Body of pancreas (tissue), 4 donors: ENCODE data around the gene SRRM5.

ENCODE experiments used
- POLR2A ChIP-seq, 3 donors: fragments of 450-650 bp; IDR thresholded peaks; one replicate each; pipeline ENCODE4 v1.6.1; 2016; ENCODE audit warnings: antibody characterized with exemption in 3 of 3, mild to moderate bottlenecking in 2 of 3
- TF ChIP-seq, protein P1 (sequence below), 7 experiments: fragments of 450-650 bp in 4 of 7; fragments of 200-600 bp in 3 of 7; sonication (generic) in 3 of 7; IDR thresholded peaks; one replicate each; pipeline ENCODE4 v1.5.1; 2016 to 2019; ENCODE audit warnings: antibody characterized with exemption in 7 of 7

DNA sequence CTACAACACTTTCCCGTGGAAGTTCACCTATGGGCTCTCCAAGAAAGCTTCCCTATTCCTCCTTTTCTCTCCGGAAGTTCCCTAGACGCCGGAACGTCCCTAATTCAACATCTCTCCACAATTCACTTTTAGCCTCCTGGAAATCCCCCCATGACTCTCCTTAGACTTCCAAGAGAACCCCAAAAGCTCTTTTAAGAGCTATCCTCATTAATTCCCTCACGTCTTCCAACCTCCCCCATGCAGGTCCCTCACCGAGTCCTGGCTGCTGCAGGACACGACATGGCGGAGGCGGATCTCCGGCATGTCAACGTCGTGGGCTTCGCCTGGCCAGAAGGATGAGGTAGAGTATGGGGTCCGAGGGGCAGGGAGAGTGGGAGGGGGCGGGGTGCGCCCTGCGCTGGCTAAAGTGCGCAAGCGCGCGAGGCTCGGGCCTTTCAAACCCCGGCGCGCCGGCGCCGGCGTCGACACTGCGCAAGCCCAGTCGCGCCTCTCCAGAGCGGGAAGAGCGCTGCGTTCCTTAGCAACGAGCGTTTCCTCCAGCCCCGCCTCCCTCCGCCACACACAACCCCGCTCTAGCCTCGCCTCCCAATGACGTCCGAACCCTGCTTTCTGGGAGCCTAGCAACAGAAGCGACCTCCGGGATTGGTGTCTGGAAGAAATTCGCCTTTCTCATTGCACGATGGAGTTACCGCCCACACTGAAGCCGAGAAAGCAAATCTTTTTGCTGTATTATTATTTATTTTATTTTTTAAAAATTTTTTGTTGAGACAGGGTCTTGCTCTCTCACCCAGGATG lies 36.5 kb upstream of the SRRM5 start, which contains the start of the genes PINLYP and XRCC1:
- TF ChIP-seq, protein P1, sequence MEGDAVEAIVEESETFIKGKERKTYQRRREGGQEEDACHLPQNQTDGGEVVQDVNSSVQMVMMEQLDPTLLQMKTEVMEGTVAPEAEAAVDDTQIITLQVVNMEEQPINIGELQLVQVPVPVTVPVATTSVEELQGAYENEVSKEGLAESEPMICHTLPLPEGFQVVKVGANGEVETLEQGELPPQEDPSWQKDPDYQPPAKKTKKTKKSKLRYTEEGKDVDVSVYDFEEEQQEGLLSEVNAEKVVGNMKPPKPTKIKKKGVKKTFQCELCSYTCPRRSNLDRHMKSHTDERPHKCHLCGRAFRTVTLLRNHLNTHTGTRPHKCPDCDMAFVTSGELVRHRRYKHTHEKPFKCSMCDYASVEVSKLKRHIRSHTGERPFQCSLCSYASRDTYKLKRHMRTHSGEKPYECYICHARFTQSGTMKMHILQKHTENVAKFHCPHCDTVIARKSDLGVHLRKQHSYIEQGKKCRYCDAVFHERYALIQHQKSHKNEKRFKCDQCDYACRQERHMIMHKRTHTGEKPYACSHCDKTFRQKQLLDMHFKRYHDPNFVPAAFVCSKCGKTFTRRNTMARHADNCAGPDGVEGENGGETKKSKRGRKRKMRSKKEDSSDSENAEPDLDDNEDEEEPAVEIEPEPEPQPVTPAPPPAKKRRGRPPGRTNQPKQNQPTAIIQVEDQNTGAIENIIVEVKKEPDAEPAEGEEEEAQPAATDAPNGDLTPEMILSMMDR (IDR thresholded peaks at IDR 0.05): peak in 1 of 7 experiments; percentile 4
- peak in 2 of 3 donors; percentile 67 to 68 for TF ChIP-seq POLR2A (IDR thresholded peaks at IDR 0.05)
